Measurements from ENCODE around the gene ARHGEF28. TPM values are rescaled to one million over a fixed set of nuclear protein-coding genes. Genes with fewer than 3 reads are reported as not detected.

Gene ARHGEF28, protein sequence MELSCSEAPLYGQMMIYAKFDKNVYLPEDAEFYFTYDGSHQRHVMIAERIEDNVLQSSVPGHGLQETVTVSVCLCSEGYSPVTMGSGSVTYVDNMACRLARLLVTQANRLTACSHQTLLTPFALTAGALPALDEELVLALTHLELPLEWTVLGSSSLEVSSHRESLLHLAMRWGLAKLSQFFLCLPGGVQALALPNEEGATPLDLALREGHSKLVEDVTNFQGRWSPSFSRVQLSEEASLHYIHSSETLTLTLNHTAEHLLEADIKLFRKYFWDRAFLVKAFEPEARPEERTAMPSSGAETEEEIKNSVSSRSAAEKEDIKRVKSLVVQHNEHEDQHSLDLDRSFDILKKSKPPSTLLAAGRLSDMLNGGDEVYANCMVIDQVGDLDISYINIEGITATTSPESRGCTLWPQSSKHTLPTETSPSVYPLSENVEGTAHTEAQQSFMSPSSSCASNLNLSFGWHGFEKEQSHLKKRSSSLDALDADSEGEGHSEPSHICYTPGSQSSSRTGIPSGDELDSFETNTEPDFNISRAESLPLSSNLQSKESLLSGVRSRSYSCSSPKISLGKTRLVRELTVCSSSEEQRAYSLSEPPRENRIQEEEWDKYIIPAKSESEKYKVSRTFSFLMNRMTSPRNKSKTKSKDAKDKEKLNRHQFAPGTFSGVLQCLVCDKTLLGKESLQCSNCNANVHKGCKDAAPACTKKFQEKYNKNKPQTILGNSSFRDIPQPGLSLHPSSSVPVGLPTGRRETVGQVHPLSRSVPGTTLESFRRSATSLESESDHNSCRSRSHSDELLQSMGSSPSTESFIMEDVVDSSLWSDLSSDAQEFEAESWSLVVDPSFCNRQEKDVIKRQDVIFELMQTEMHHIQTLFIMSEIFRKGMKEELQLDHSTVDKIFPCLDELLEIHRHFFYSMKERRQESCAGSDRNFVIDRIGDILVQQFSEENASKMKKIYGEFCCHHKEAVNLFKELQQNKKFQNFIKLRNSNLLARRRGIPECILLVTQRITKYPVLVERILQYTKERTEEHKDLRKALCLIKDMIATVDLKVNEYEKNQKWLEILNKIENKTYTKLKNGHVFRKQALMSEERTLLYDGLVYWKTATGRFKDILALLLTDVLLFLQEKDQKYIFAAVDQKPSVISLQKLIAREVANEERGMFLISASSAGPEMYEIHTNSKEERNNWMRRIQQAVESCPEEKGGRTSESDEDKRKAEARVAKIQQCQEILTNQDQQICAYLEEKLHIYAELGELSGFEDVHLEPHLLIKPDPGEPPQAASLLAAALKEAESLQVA (N-terminal part only)
- total RNA-seq: not detected

DNA sequence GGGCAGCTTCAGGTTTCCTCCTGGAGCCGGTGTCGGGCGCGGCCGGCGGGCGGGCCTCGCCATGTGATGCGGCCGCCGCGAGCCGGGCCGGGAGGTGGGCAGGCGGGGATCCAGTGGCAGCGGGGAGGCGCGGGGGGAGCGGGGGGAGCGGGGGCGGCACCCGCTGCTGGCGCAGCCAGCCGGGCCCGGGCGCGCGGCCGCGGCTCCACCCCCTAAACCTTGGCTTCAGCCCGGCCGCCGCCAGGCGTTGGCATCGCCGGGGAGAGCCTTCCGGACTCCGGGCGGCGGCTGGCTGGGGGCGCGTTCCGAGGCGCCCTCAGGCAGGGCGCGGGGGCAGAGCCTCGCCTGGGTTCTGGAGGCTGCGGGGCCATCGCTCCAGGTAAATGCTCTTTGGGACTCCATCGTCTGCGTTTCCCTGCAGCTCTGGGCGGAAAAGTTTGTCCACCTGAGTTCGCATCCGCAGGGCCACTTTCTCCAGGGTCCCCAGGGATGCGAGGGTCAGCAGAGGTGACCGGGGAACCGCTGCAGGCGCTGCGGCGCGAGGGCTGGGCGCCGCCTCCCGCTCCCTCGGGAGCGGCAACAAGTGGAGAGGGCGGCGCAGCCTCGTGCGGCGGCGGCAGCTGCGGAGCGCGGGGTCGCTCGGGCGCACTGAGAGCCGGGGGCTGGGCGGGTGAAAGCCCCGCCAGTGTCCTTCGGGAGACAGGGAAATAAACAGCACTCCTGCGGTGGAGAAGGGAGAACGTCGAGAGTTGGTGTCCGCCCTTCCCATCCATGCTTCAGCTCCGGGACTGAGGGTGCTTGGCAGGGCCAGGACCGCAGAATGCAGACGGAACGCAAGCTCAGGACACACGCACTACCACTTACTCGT lies at the start of gene ARHGEF28:
Gene ARHGEF28 (plus strand): TSS at position 253 of the 868 bp plus-strand sequence. CDS start 58,656 bp downstream, outside the sequence.
- DNase-seq (no peak), ATAC-seq (peak; percentile 83)
- no peaks in the 10 kb centered on the region for H3K36me3 Mint-ChIP-seq
- H3K4me3 Mint-ChIP-seq: peak within 1 kb of the TSS; percentile 52
- no peaks in the 10 kb centered on the region for H3K9me3 Mint-ChIP-seq (ENCODE audit: low read depth)
- CTCF ChIA-PET: no interaction called here
- H3K4me1 Mint-ChIP-seq: peaks cover 4% of the 10 kb centered on the region
- H3K27me3 Mint-ChIP-seq: peaks cover 62% of the 10 kb centered on the region
- H3K27ac Mint-ChIP-seq: no peak within 1 kb of the TSS

DNA sequence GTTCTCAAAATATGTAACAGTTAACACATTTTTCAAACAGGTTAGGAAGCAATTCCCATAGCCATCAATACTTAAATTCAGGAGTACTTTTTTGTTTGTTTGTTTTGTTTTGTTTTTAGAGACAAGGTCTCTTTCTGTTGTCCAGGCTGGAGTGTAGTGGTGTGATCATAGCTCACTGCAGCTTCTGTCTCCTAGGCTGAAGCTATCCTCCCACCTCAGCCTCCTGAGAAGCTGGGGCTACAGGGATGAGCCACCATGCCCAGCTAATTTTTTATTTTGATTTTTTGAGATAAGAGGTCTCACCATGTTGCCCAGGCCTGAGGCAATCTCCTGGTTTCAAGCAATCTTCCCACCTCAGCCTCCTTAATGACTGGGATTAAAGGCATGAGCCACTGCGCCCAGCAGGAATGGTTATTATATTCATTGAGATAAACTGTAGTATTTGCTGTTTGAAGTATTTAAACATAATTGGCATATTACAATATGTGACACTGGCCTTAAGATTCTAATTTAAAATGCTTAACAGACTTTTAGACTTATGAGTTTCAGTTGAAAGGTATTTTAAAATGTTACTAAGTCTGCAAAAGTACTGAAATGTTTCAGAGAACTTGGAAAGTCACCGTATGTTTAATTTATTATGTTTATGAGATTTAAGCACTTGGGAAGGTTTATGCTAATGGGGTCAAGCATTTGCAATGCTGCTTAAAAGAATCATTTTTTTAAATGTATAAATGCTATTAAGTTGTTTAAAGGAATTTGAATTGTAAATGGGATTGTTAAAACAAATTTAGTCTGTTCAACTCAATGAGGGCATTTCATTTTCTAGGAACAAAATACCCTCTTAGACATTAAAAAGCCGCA lies 43.5 kb upstream of the ARHGEF28 start:
- no peak for ATAC-seq
- Mint-ChIP-seq H3K4me1 (peaks cover 2% of the 10 kb centered on the region), H3K9me3 (ENCODE audit: low read depth) (no peaks in the 10 kb centered on the region), H3K27ac (no peak overlapping the region), H3K36me3 (peaks cover 22% of the 10 kb centered on the region), H3K4me3 (no peak overlapping the region), H3K27me3 (no peaks in the 10 kb centered on the region)
- CTCF ChIA-PET: interaction anchor here (0.9 to 2.1 kb wide), 2 partner anchors 8 to 83 kb away, joined by 3 to 14 read pairs; no protein-coding TSS in a partner anchor
- DNase-seq: no peak

DNA sequence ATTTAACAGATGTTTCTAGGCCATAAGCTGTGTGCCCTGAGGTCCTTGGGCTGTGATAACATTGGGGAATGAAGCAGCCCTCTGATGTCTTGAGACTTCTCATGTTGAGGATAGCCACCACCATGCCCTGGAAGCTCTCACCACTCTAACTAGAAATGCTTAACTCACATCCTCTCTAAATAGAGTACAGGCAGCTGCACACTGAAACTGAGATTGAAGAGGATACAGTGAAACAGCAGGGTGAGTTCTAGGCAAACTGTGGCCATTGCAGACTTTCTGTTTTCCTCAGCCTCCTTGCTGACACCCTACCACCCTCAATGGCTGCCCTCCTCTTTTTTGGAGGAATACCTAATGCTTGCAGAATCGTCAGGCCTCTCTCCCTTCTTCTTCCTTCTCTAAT lies 38.1 kb upstream of the ARHGEF28 start:
- H3K4me3 Mint-ChIP-seq: no peak overlapping the region
- CTCF ChIA-PET: interaction anchor here (0.6 to 7.1 kb wide), 2 partner anchors 22 to 205 kb away, joined by 3 to 92 read pairs; no protein-coding TSS in a partner anchor
- peaks cover 9% of the 10 kb centered on the region for H3K4me1 Mint-ChIP-seq
- peak; percentile 51 for ATAC-seq
- no peak for DNase-seq
- H3K36me3 Mint-ChIP-seq: no peaks in the 10 kb centered on the region
- no peaks in the 10 kb centered on the region for H3K9me3 Mint-ChIP-seq (ENCODE audit: low read depth)
- H3K27ac Mint-ChIP-seq: no peak overlapping the region
- H3K27me3 Mint-ChIP-seq: no peaks in the 10 kb centered on the region

DNA sequence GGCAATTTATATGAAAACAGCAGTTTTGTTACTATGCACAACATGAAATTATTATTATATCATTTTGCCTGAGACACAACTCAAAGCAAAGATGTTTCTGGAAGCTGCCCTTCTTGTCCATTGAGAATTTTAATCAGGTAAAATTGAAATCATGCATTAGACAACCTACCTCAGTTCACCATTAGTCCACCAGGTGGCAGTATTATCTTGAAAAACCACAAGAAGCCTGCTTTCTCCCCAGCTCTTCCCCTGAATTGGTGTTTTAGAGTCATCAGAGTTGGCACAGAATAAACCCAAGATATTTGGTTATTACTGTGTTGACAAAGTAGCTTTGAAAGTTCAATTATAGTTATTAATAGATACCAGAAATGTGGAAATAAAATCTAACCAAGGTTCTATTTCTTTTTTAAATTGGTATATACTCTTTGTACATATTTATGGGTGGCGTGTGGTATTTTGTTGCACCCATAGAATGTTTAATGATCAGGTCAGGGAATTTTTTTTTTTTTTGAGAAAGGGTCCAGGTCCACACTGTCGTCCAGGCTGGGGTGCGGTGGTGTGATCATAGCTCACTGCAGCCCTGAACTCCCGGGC lies 34.8 kb upstream of the ARHGEF28 start:
- Mint-ChIP-seq H3K4me3 (no peak overlapping the region), H3K36me3 (no peaks in the 10 kb centered on the region), H3K4me1 (peaks cover 9% of the 10 kb centered on the region), H3K9me3 (ENCODE audit: low read depth) (no peaks in the 10 kb centered on the region), H3K27ac (no peak overlapping the region), H3K27me3 (no peaks in the 10 kb centered on the region)
- peak; percentile 49 for ATAC-seq
- CTCF ChIA-PET: interaction anchor here (0.6 to 7.1 kb wide), 22 partner anchors 10 to 1071 kb away, joined by 3 to 92 read pairs (median 4); partner anchors contain the start of gene BTF3
- DNase-seq: peak; percentile 42

DNA sequence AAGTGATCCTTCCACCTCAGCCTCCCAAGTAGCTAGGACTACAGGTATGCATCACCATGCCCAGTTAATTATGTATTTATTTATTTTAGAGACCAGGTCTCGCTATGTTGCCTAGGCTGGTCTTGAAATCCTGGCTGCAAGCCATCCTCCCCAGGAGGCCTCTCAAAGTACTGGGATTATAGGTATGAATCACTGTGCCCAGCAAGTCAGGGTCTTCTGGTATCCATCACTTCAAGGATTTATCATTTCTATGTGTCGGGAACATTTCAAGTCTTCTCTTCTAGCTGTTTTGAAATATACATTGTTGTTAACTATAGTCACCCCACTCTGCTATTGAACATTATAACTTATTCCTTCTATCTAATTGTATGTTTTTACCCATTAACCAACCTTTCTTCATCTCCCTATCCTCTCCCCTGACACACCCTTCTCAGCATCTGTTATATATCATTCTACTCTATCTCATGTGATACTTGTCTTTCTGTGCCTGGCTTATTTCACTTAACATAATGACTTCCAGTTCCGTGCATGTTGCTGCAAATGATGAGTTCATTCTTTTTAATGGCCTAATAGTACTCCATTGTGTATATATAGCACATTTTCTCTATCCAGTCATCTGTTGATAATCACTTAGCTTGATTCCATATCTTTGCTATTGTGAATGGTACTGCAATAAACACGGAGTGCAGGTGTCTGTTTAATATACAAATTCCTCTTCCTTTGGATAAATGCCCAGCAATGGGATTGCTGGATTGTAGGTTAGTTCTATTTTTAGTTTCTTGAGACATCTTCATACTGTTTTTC lies 34.1 kb upstream of the ARHGEF28 start:
- H3K9me3 Mint-ChIP-seq (ENCODE audit: low read depth): no peaks in the 10 kb centered on the region
- no peak overlapping the region for H3K27ac Mint-ChIP-seq
- CTCF ChIA-PET: interaction anchor here (0.6 to 7.1 kb wide), 21 partner anchors 10 to 1644 kb away, joined by 3 to 92 read pairs (median 4); partner anchors contain the start of genes ANKRD31 and BTF3
- ATAC-seq (no peak), DNase-seq (no peak)
- H3K4me1 Mint-ChIP-seq: peaks cover 9% of the 10 kb centered on the region
- peaks cover 2% of the 10 kb centered on the region for H3K27me3 Mint-ChIP-seq
- no peak overlapping the region for H3K4me3 Mint-ChIP-seq
- H3K36me3 Mint-ChIP-seq: no peaks in the 10 kb centered on the region

DNA sequence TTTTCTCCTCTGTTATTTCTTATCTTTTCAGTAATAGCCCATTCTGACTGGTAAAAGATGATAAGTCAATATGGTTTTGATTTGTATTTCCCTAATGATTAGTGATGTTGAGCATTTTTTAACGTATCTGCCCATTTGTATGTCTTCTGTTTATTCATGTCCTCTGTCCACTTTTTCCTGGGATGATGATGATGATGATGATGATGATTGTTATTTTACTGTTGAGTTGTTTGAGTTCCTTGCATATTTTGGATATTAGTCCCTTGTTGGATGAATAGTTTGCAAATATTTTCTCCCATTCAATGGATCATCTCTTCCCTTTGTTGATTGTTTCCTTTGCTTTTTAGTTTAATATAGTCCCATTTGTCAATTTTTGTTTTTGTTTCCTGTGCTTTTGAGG lies 33.4 kb upstream of the ARHGEF28 start:
- H3K27me3 Mint-ChIP-seq: peaks cover 4% of the 10 kb centered on the region

DNA sequence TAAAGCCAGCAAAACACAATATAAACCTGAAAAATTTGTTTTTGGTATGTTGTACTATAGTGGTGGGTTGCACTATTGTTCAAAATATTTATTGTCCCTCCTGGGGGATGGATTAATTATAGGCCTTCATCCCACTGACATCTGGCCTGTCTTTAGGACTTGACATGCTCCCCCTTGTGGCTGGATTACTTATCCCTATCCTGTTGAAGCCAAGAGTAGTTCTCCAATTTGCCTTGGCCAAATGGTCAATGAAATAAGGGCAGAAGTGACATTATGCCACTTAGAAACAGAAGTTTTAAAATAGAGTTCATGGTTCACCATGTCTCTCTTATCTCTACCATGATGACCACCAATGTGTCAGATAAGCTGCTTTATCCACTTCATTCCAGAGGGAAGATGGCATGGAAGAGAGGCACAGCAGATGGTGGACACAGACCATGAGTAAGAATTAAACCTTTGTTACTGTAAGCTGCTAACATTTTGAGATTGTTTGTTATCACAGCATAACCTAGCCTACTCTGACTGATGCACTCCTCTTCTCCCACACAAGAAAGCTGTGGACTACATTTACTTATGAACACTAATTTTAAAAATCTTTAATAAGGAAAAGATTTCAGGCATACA lies 29.2 kb upstream of the ARHGEF28 start:
- CTCF ChIA-PET: interaction anchor here (0.5 to 1.5 kb wide), 7 partner anchors 10 to 1083 kb away, joined by 3 to 4 read pairs (median 3); no protein-coding TSS in a partner anchor
- no peak overlapping the region for H3K27ac Mint-ChIP-seq
- peaks cover 19% of the 10 kb centered on the region for H3K27me3 Mint-ChIP-seq
- H3K4me1 Mint-ChIP-seq: no peaks in the 10 kb centered on the region
- no peak for ATAC-seq
- H3K4me3 Mint-ChIP-seq: no peak overlapping the region
- H3K9me3 Mint-ChIP-seq (ENCODE audit: low read depth): peaks cover 2% of the 10 kb centered on the region
- no peak for DNase-seq
- H3K36me3 Mint-ChIP-seq: no peaks in the 10 kb centered on the region

More for the DNA sequence above, 33.4 kb upstream of the ARHGEF28 start:
- DNase-seq (no peak), ATAC-seq (no peak)
- CTCF ChIA-PET: interaction anchor here (1.0 to 7.1 kb wide), 2 partner anchors 201 to 1644 kb away, joined by 3 to 92 read pairs; partner anchors contain the start of gene ANKRD31
- Mint-ChIP-seq H3K36me3 (no peaks in the 10 kb centered on the region), H3K4me3 (no peak overlapping the region), H3K9me3 (ENCODE audit: low read depth) (no peaks in the 10 kb centered on the region), H3K27ac (no peak overlapping the region), H3K4me1 (peaks cover 6% of the 10 kb centered on the region)

DNA sequence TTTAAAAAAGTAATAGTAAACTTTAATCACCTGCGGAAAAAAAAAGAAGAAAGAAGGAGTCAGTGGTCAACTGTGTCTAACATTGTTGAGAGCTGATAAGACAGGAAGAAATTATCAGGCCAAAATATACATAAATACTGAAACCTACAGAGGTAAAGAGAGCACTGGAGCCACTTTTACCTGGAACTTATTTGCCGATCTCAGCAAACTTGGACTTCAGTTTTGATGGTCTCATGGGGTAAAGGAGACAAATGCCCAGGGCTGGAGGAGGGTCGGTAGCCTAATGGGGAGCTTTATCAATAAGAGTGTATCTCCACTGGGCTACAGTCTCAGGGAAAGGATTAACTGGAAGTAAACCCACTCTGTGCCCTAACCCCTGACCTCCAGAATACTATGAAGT lies 26.6 kb upstream of the ARHGEF28 start:
- ATAC-seq (no peak), DNase-seq (no peak)
- peaks cover 22% of the 10 kb centered on the region for H3K27me3 Mint-ChIP-seq
- H3K4me3 Mint-ChIP-seq: no peak overlapping the region
- peaks cover 2% of the 10 kb centered on the region for H3K9me3 Mint-ChIP-seq (ENCODE audit: low read depth)
- no peaks in the 10 kb centered on the region for H3K4me1 Mint-ChIP-seq
- H3K27ac Mint-ChIP-seq: no peak overlapping the region
- CTCF ChIA-PET: no interaction called here
- no peaks in the 10 kb centered on the region for H3K36me3 Mint-ChIP-seq

DNA sequence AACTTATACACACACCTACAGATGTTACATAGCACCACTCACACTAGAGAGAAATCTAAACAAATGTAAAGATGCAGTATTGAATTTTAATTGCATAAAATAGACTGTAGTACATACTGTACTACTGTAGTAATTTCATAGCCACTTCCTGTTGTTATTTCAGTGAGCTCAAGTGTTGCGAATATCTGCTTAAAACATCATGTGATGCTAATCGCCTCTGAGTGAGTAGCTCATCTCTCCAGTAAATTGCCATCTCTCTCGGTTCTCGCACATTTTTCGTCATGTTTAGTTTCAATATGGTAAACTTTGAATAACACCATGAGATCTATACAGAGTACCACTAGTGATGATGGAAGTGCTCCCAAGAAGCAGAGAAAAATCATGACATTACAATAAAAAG lies 22.0 kb upstream of the ARHGEF28 start:
- no peaks in the 10 kb centered on the region for H3K36me3 Mint-ChIP-seq
- H3K27ac Mint-ChIP-seq: no peak overlapping the region
- peaks cover 2% of the 10 kb centered on the region for H3K9me3 Mint-ChIP-seq (ENCODE audit: low read depth)
- H3K4me1 Mint-ChIP-seq: no peaks in the 10 kb centered on the region
- no peak overlapping the region for H3K4me3 Mint-ChIP-seq
- CTCF ChIA-PET: interaction anchor here (1.6 kb wide), 1 partner anchor 13 kb away, joined by 6 read pairs; no protein-coding TSS in a partner anchor
- ATAC-seq: no peak
- H3K27me3 Mint-ChIP-seq: peaks cover 33% of the 10 kb centered on the region
- no peak for DNase-seq

Data from activated CD8-positive, alpha-beta memory T cell treated with anti-CD3 and anti-CD28 coated beads, Interleukin-2, amount 10 ng/mL, durations not matched to agents 7 days and 5 days (primary cell).